Right renal pelvis (tissue), 4 donors: Measurements from ENCODE around the gene HAP1. TPM values are rescaled to one million over a fixed set of nuclear protein-coding genes. Genes with fewer than 3 reads are reported as not detected.
A peak's percentile ranks its signal among the peaks of the same experiment; 100 is the strongest.

Source experiments
- DNase-seq, 4 donors: peaks; one replicate each; pipeline ENCODE4 v3.0.0-alpha.2; 2013; ENCODE audit warnings: low read depth in 4 of 4, low spot score in 3 of 4, missing footprints in 1 of 4
- polyA plus RNA-seq, 4 donors: library from polyadenylated mRNA; unstranded; fragments of 120-200 nt; gene quantifications; one replicate each; pipeline ENCODE4 v1.2.1, GENCODE V29; 2013; ENCODE audit not compliant: insufficient read length in 4 of 4

HAP1 gene
- polyA plus RNA-seq, 4 donors = 0.86 to 1.1 (median 0.94) TPM

- DNase-seq = no peak
These were observed 31.7 kb upstream of the HAP1 start for GRCh38 chr17:41766135-41766534.

GRCh38 chr17:41763327-41763726, 28.9 kb upstream of the HAP1 start:
- no peak for DNase-seq

- no peak for DNase-seq
These were observed 28.4 kb upstream of the HAP1 start for GRCh38 chr17:41762841-41763240.

GRCh38 chr17:41762391-41762790, 27.9 kb upstream of the HAP1 start:
- DNase-seq = no peak

GRCh38 chr17:41760878-41761277, 26.4 kb upstream of the HAP1 start:
- no peak for DNase-seq

- no peak for DNase-seq
These were observed 24.2 kb upstream of the HAP1 start for GRCh38 chr17:41758601-41759000.

GRCh38 chr17:41754066-41754465, 19.6 kb upstream of the HAP1 start:
- DNase-seq = no peak

GRCh38 chr17:41751288-41751687, 16.8 kb upstream of the HAP1 start:
- DNase-seq = no peak

GRCh38 chr17:41750862-41751261, 16.4 kb upstream of the HAP1 start:
- DNase-seq = no peak

- DNase-seq = no peak
These were observed 13.8 kb upstream of the HAP1 start for GRCh38 chr17:41748275-41748674.

GRCh38 chr17:41741709-41742108, 7.3 kb upstream of the HAP1 start:
- DNase-seq = no peak

- DNase-seq = no peak
These were observed 6.1 kb upstream of the HAP1 start for GRCh38 chr17:41740506-41740905.

GRCh38 chr17:41739661-41740352, 5.4 kb upstream of the HAP1 start:
- no peak for DNase-seq

- DNase-seq = no peak
These were observed 4.3 kb upstream of the HAP1 start for GRCh38 chr17:41738801-41739112.

GRCh38 chr17:41738077-41738800, 3.8 kb upstream of the HAP1 start:
- peak; percentile 65 to 88 (median 70) for DNase-seq

GRCh38 chr17:41737680-41738023, 3.2 kb upstream of the HAP1 start:
- DNase-seq = no peak

- DNase-seq = no peak
These were observed 2.7 kb upstream of the HAP1 start for GRCh38 chr17:41736983-41737679.

- no peak for DNase-seq
These were observed 1.3 kb upstream of the HAP1 start for GRCh38 chr17:41735744-41736143.

GRCh38 chr17:41734949-41735313, 488 bp upstream of the HAP1 start:
- DNase-seq = no peak

- DNase-seq = no peak
These were observed 900 bp downstream of the HAP1 start for GRCh38 chr17:41733348-41734138.

- DNase-seq = no peak
These were observed 2.6 kb downstream of the HAP1 start for GRCh38 chr17:41731836-41732235.
